ENCODE results near the gene SHC2.

GRCh38 chr19:369876-370275, 91.0 kb downstream of the SHC2 start:
- TF ChIP-seq CTCF (IDR thresholded peaks at IDR 0.05): no peak
- no peak for TF ChIP-seq POLR2A (IDR thresholded peaks at IDR 0.05)

All from body of pancreas (tissue), 4 donors.